ENCODE data around the gene NECTIN1.

Gene NECTIN1

GRCh38 chr11:119728651-119729580 is at the start of gene NECTIN1:
Gene NECTIN1, minus strand, starts transcription at chr11:119729200. Its CDS starts 647 bp downstream, at chr11:119728553.
- DNase-seq = peak; percentile 21 to 46

GRCh38 chr11:119778391-119779194 is 49.6 kb upstream of the NECTIN1 start:
- no peak for DNase-seq

GRCh38 chr11:119777940-119778339 is 48.9 kb upstream of the NECTIN1 start:
- DNase-seq = no peak

GRCh38 chr11:119776651-119777050 is 47.7 kb upstream of the NECTIN1 start:
- DNase-seq = no peak

GRCh38 chr11:119776031-119776636 is 47.1 kb upstream of the NECTIN1 start:
- DNase-seq = no peak

- no peak for DNase-seq
Measured at GRCh38 chr11:119774172-119774763, 45.3 kb upstream of the NECTIN1 start.

GRCh38 chr11:119772641-119773415 is 43.8 kb upstream of the NECTIN1 start:
- DNase-seq = no peak

GRCh38 chr11:119772076-119772475 is 43.1 kb upstream of the NECTIN1 start:
- DNase-seq = no peak

- DNase-seq = no peak
Measured at GRCh38 chr11:119771172-119771770, 42.3 kb upstream of the NECTIN1 start.

GRCh38 chr11:119765628-119766027 is 36.6 kb upstream of the NECTIN1 start:
- no peak for DNase-seq

GRCh38 chr11:119764108-119764868 is 35.3 kb upstream of the NECTIN1 start:
- DNase-seq = peak; percentile 77 to 82

- DNase-seq = no peak
Measured at GRCh38 chr11:119763071-119763728, 34.2 kb upstream of the NECTIN1 start.

GRCh38 chr11:119759747-119760412 is 30.9 kb upstream of the NECTIN1 start:
- DNase-seq = no peak

- no peak for DNase-seq
Measured at GRCh38 chr11:119759324-119759723, 30.3 kb upstream of the NECTIN1 start.

- DNase-seq = no peak
Measured at GRCh38 chr11:119758291-119758690, 29.3 kb upstream of the NECTIN1 start.

GRCh38 chr11:119757378-119757777 is 28.4 kb upstream of the NECTIN1 start:
- DNase-seq = no peak

GRCh38 chr11:119756169-119756865 is 27.3 kb upstream of the NECTIN1 start:
- DNase-seq = no peak

- DNase-seq = no peak
Measured at GRCh38 chr11:119755356-119756071, 26.5 kb upstream of the NECTIN1 start.

Data from cerebellar nuclear complex (tissue), 1 donor.